ENCODE data around the gene DYNLT1. TPM values are rescaled to one million over a fixed set of nuclear protein-coding genes. Genes with fewer than 3 reads are reported as not detected.
"Not testable (repeated sequence)": the region's sequence is repeated elsewhere in the genome, so short reads cannot be mapped to it uniquely, and the experiment has no call there.

The DYNLT1 gene
- total RNA-seq, 1 donor from 2014 or later, result 95.1 TPM

- DNase-seq (ENCODE audit: low spot score), result peak; percentile 73
These were observed 2.4 kb downstream of the DYNLT1 start for GRCh38 chr6:158642097-158642601.

GRCh38 chr6:158640519-158640918, 4.0 kb downstream of the DYNLT1 start:
- DNase-seq (ENCODE audit: low spot score), result peak; percentile 53

GRCh38 chr6:158639056-158639455, 5.5 kb downstream of the DYNLT1 start:
- no peak for DNase-seq (ENCODE audit: low spot score)

- DNase-seq (ENCODE audit: low spot score), result no peak
These were observed 6.2 kb downstream of the DYNLT1 start for GRCh38 chr6:158638324-158638854.

- DNase-seq (ENCODE audit: low spot score), result no peak
These were observed 7.8 kb downstream of the DYNLT1 start for GRCh38 chr6:158636778-158637177.

- no peak for DNase-seq (ENCODE audit: low spot score)
These were observed 9.0 kb downstream of the DYNLT1 start for GRCh38 chr6:158635427-158636073.

GRCh38 chr6:158634695-158635426, 9.7 kb downstream of the DYNLT1 start:
- DNase-seq (ENCODE audit: low spot score), result no peak

- DNase-seq (ENCODE audit: low spot score), result no peak
These were observed 11.4 kb downstream of the DYNLT1 start for GRCh38 chr6:158633127-158633526.

GRCh38 chr6:158632538-158633119, 11.9 kb downstream of the DYNLT1 start:
- not testable (repeated sequence) for DNase-seq (ENCODE audit: low spot score)

GRCh38 chr6:158631678-158632537, 12.6 kb downstream of the DYNLT1 start:
- peak; percentile 92 for DNase-seq (ENCODE audit: low spot score)

GRCh38 chr6:158630938-158631616, 13.5 kb downstream of the DYNLT1 start:
- peak; percentile 92 for DNase-seq (ENCODE audit: low spot score)

GRCh38 chr6:158629367-158630221, 14.9 kb downstream of the DYNLT1 start:
- DNase-seq (ENCODE audit: low spot score), result peak; percentile 81

GRCh38 chr6:158628542-158628941, 16.0 kb downstream of the DYNLT1 start:
- DNase-seq (ENCODE audit: low spot score), result peak; percentile 68

GRCh38 chr6:158627940-158628211, 16.7 kb downstream of the DYNLT1 start:
- DNase-seq (ENCODE audit: low spot score), result peak; percentile 71

- no peak for DNase-seq (ENCODE audit: low spot score)
These were observed 17.2 kb downstream of the DYNLT1 start for GRCh38 chr6:158627168-158627939.

- no peak for DNase-seq (ENCODE audit: low spot score)
These were observed 18.0 kb downstream of the DYNLT1 start for GRCh38 chr6:158626360-158627167.

- no peak for DNase-seq (ENCODE audit: low spot score)
These were observed 18.6 kb downstream of the DYNLT1 start for GRCh38 chr6:158625881-158626305.
